ENCODE results near the gene ZNF71.

ZNF71 gene

GRCh38 chr19:56603829-56604228 is 8.7 kb downstream of the ZNF71 start:
- Mint-ChIP-seq H3K27me3 (no peaks in the 10 kb centered on the region), H3K4me1 (no peaks in the 10 kb centered on the region), H3K27ac (no peak overlapping the region), H3K9me3 (peaks cover 73% of the 10 kb centered on the region), H3K36me3 (peaks cover 57% of the 10 kb centered on the region), H3K4me3 (no peak overlapping the region)
- CTCF ChIA-PET: no interaction called here
- DNase-seq: no peak

DNA sequence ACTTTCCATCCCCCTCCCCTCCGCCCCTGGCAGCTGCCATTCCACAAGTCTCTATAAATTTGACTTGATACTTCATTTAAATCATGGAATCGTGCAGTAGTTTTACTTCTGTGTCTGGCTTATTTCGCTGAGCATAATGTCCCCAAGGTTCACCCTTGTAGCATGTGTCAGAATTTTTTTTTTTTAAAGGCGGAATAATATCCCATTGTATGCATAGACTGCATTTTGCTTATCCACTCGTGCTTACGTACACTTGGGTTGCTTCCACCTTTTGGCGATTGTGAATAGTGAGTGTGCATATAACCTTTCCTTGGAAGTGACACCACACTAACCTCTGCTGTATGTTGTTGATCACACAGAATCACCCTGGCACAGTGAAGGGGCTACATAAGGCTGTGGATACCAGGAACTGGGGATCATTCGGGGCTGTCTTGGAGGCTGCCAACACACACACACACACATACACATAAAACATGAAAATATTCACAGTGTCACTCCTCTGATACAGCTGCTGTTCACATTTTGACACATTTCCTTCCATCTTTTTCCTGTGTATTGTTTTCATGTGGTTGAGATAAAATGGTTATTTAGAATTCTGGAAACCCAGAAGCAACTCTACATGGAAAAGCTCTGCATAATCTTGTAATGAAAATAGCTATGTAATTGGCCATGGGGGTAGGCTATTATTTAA is 13.3 kb downstream of the ZNF71 start:
- CTCF ChIA-PET: no interaction called here
- Mint-ChIP-seq H3K27me3 (no peaks in the 10 kb centered on the region), H3K9me3 (peaks cover 71% of the 10 kb centered on the region), H3K4me3 (no peak overlapping the region), H3K27ac (no peak overlapping the region), H3K36me3 (peaks cover 43% of the 10 kb centered on the region), H3K4me1 (no peaks in the 10 kb centered on the region)
- no peak for DNase-seq

GRCh38 chr19:56611288-56611687 is 16.2 kb downstream of the ZNF71 start:
- no peaks in the 10 kb centered on the region for H3K27me3 Mint-ChIP-seq
- DNase-seq: no peak
- peaks cover 43% of the 10 kb centered on the region for H3K36me3 Mint-ChIP-seq
- no peak overlapping the region for H3K27ac Mint-ChIP-seq
- H3K4me1 Mint-ChIP-seq: no peaks in the 10 kb centered on the region
- CTCF ChIA-PET: no interaction called here
- peaks cover 78% of the 10 kb centered on the region for H3K9me3 Mint-ChIP-seq
- H3K4me3 Mint-ChIP-seq: no peak overlapping the region

GRCh38 chr19:56612737-56613136 is 17.6 kb downstream of the ZNF71 start:
- Mint-ChIP-seq H3K36me3 (peaks cover 45% of the 10 kb centered on the region), H3K9me3 (peaks cover 79% of the 10 kb centered on the region), H3K27me3 (no peaks in the 10 kb centered on the region), H3K27ac (no peak overlapping the region), H3K4me1 (no peaks in the 10 kb centered on the region), H3K4me3 (no peak overlapping the region)
- CTCF ChIA-PET: no interaction called here
- no peak for DNase-seq

DNA sequence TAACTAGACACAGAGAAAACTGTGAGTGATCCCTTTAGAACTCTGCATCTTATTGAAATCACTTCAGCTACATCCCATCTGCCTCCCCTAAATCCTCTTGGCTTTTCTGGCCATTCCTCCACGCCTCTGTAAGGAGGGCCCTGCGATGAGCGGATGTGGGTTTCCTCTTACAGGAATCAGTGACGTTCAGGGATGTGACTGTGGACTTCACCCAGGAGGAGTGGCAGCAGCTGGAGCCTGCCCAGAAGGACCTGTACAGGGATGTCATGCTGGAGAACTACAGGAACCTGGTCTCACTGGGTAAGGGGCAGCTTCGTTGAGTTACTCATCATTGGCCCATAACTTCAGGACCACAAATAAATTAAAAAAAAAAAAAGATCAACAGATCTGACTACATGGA is 18.5 kb downstream of the ZNF71 start:
- H3K27ac Mint-ChIP-seq: no peak overlapping the region
- H3K36me3 Mint-ChIP-seq: peaks cover 48% of the 10 kb centered on the region
- no peak for DNase-seq
- H3K4me1 Mint-ChIP-seq: no peaks in the 10 kb centered on the region
- H3K27me3 Mint-ChIP-seq: no peaks in the 10 kb centered on the region
- H3K4me3 Mint-ChIP-seq: no peak overlapping the region
- peaks cover 79% of the 10 kb centered on the region for H3K9me3 Mint-ChIP-seq
- CTCF ChIA-PET: no interaction called here

GRCh38 chr19:56617531-56617930 is 22.4 kb downstream of the ZNF71 start:
- Mint-ChIP-seq H3K27ac (no peak overlapping the region), H3K27me3 (no peaks in the 10 kb centered on the region), H3K9me3 (peaks cover 83% of the 10 kb centered on the region), H3K4me1 (no peaks in the 10 kb centered on the region), H3K36me3 (peaks cover 56% of the 10 kb centered on the region), H3K4me3 (no peak overlapping the region)
- CTCF ChIA-PET: interaction anchor here (1.2 kb wide), 1 partner anchor 308 kb away, joined by 3 read pairs; no protein-coding TSS in a partner anchor
- DNase-seq: no peak

DNA sequence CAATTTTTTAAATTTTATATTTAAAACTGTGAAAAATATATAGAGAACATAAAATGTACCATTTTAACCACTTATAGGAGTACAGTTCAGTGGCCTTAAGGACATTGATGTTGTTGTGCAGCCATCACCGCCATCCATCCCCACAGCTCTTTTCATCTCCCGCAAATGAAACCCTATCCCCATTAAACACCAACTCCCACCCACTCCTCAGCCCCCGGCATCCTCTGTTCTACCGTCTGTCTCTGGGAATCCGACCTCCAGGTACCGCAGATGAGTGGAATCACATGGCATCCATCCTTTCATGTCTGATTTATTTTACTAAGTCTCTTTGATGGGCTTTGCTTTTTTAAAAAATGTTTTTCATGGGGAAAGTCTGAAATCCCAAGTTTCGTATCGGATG is 24.0 kb downstream of the ZNF71 start:
- H3K9me3 Mint-ChIP-seq: peaks cover 78% of the 10 kb centered on the region
- no peaks in the 10 kb centered on the region for H3K27me3 Mint-ChIP-seq
- CTCF ChIA-PET: no interaction called here
- H3K36me3 Mint-ChIP-seq: peaks cover 57% of the 10 kb centered on the region
- DNase-seq: no peak
- H3K4me1 Mint-ChIP-seq: no peaks in the 10 kb centered on the region
- H3K27ac Mint-ChIP-seq: no peak overlapping the region
- H3K4me3 Mint-ChIP-seq: no peak overlapping the region

DNA sequence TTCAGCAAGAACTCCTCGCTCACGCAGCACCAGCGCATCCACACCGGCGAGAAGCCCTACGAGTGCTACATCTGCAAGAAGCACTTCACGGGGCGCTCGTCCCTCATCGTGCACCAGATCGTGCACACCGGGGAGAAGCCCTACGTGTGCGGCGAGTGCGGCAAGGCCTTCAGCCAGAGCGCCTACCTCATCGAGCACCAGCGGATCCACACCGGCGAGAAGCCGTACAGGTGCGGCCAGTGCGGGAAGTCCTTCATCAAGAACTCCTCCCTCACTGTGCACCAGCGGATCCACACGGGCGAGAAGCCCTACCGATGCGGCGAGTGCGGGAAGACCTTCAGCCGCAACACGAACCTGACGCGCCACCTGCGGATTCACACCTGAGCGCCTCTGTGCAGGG is 27.3 kb downstream of the ZNF71 start:
- DNase-seq: no peak
- no peaks in the 10 kb centered on the region for H3K4me1 Mint-ChIP-seq
- no peak overlapping the region for H3K4me3 Mint-ChIP-seq
- no peak overlapping the region for H3K27ac Mint-ChIP-seq
- peaks cover 51% of the 10 kb centered on the region for H3K36me3 Mint-ChIP-seq
- H3K9me3 Mint-ChIP-seq: peaks cover 63% of the 10 kb centered on the region
- no peaks in the 10 kb centered on the region for H3K27me3 Mint-ChIP-seq
- CTCF ChIA-PET: no interaction called here

DNA sequence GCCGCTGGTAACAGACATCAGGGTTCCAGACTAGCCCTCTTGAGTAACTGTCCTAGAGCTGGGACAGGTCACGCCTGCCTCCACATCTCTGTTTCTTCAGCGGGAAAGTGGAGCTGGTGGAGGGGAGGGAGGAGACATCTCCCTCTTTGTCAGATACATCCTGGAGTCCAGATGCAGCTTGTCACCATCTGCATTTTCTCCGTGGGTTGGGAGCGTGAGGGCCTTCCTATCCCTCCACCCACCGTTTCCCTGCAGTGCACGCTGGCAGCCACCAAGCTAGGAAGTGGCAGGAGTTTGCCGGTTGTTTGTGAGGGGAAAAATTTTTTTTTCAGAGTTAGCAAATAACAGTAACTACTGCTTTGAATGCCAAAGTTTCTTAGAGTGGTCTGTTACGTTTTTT is 27.9 kb downstream of the ZNF71 start:
- H3K36me3 Mint-ChIP-seq: peaks cover 46% of the 10 kb centered on the region
- CTCF ChIA-PET: no interaction called here
- no peaks in the 10 kb centered on the region for H3K27me3 Mint-ChIP-seq
- no peak overlapping the region for H3K27ac Mint-ChIP-seq
- no peak overlapping the region for H3K4me3 Mint-ChIP-seq
- DNase-seq: no peak
- H3K9me3 Mint-ChIP-seq: peaks cover 63% of the 10 kb centered on the region
- no peaks in the 10 kb centered on the region for H3K4me1 Mint-ChIP-seq

GRCh38 chr19:56625708-56626107 is 30.6 kb downstream of the ZNF71 start:
- no peak for DNase-seq
- H3K27ac Mint-ChIP-seq: peak overlapping the region; percentile 65
- peaks cover 30% of the 10 kb centered on the region for H3K36me3 Mint-ChIP-seq
- peaks cover 63% of the 10 kb centered on the region for H3K9me3 Mint-ChIP-seq
- H3K4me1 Mint-ChIP-seq: no peaks in the 10 kb centered on the region
- H3K4me3 Mint-ChIP-seq: no peak overlapping the region
- H3K27me3 Mint-ChIP-seq: no peaks in the 10 kb centered on the region
- CTCF ChIA-PET: no interaction called here

GRCh38 chr19:56633021-56633420 is 37.9 kb downstream of the ZNF71 start:
- H3K4me1 Mint-ChIP-seq: no peaks in the 10 kb centered on the region
- H3K9me3 Mint-ChIP-seq: peaks cover 68% of the 10 kb centered on the region
- H3K36me3 Mint-ChIP-seq: no peaks in the 10 kb centered on the region

GRCh38 chr19:56637976-56638555 is 43.0 kb downstream of the ZNF71 start:
- Mint-ChIP-seq H3K27me3 (no peaks in the 10 kb centered on the region), H3K9me3 (peaks cover 53% of the 10 kb centered on the region), H3K4me3 (no peak overlapping the region), H3K4me1 (no peaks in the 10 kb centered on the region), H3K36me3 (no peaks in the 10 kb centered on the region), H3K27ac (no peak overlapping the region)
- CTCF ChIA-PET: no interaction called here
- DNase-seq: peak; percentile 78

More at GRCh38 chr19:56633021-56633420, 37.9 kb downstream of the ZNF71 start:
- Mint-ChIP-seq H3K4me3 (no peak overlapping the region), H3K27me3 (no peaks in the 10 kb centered on the region), H3K27ac (no peak overlapping the region)
- CTCF ChIA-PET: no interaction called here
- DNase-seq: no peak

DNA sequence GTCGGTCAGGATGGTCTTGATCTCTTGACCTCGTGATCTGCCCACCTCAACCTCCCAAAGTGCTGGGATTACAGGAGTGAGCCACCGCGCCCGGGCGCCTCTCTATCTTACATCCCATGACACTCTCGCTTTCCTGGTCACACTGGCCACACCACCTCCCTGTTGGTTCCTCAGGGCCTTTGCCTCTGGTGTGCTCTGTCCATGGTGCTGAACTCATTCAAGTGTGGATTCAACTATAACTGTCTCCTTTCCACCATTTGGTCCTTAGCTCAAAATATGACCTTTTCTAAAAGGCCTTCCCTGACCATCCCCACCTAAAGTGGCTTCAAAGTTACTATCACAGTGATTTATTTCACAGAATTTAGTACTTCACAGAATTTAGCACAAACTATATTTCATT is 44.1 kb downstream of the ZNF71 start:
- H3K27me3 Mint-ChIP-seq: no peaks in the 10 kb centered on the region
- DNase-seq: no peak
- no peak overlapping the region for H3K4me3 Mint-ChIP-seq
- no peak overlapping the region for H3K27ac Mint-ChIP-seq
- peaks cover 2% of the 10 kb centered on the region for H3K36me3 Mint-ChIP-seq
- H3K9me3 Mint-ChIP-seq: peaks cover 49% of the 10 kb centered on the region
- no peaks in the 10 kb centered on the region for H3K4me1 Mint-ChIP-seq
- CTCF ChIA-PET: no interaction called here

- no peak within 1 kb of the TSS for H3K4me3 Mint-ChIP-seq
- no peak within 1 kb of the TSS for H3K27ac Mint-ChIP-seq
- H3K4me1 Mint-ChIP-seq: no peaks in the 10 kb centered on the region
- peaks cover 47% of the 10 kb centered on the region for H3K9me3 Mint-ChIP-seq
- H3K36me3 Mint-ChIP-seq: peaks cover 2% of the 10 kb centered on the region
- H3K27me3 Mint-ChIP-seq: no peaks in the 10 kb centered on the region
- DNase-seq: no peak
- CTCF ChIA-PET: no interaction called here
Observed at GRCh38 chr19:56642711-56643459, 47.8 kb downstream of the ZNF71 start, which contains the start of gene SMIM17. Gene SMIM17, plus strand, starts transcription at chr19:56643159. Its CDS starts 2,509 bp downstream, at chr19:56645668.

DNA sequence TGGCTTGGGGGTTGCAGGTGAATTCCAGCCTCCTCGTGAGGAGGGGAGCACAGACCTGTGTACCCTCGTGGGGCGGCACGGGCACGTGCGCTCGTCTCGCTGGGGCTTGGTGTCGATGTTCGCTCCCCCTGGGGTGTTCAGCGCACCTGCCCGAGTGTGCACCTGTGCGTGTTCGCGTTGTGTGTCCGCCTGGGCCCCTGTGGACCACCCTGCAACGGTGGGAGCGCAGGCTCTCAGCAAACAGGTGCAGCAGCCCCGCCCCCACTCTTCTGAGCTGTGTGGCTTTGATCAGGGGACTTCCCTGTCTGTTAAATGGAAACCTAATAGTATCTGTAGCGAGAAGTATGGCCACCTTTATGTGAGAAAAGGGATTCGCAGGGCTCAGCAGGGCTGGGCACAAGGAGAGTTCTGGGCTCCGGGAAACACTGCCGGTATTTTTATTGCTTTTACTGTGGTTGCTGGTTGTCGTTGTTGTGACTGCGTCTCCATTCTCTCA is 48.4 kb downstream of the ZNF71 start:
- H3K27me3 Mint-ChIP-seq: no peaks in the 10 kb centered on the region
- no peak overlapping the region for H3K4me3 Mint-ChIP-seq
- no peak for DNase-seq
- no peaks in the 10 kb centered on the region for H3K4me1 Mint-ChIP-seq
- CTCF ChIA-PET: no interaction called here
- no peak overlapping the region for H3K27ac Mint-ChIP-seq
- peaks cover 2% of the 10 kb centered on the region for H3K36me3 Mint-ChIP-seq
- peaks cover 50% of the 10 kb centered on the region for H3K9me3 Mint-ChIP-seq
